Ishikawa (cell line): ENCODE measurements around the gene PLEKHN1.

Experiments
- CEBPB ChIP-seq: IDR thresholded peaks from 2 replicates; pipeline ENCODE4 v1.6.1; 2012
- CREB1 ChIP-seq: IDR thresholded peaks from 2 replicates; pipeline ENCODE4 v1.6.1; 2012; ENCODE audit warnings: low read depth
- EGR1 ChIP-seq: IDR thresholded peaks from 2 replicates; pipeline ENCODE4 v1.6.1; 2012
- EP300 ChIP-seq: IDR thresholded peaks from 2 replicates; pipeline ENCODE4 v1.6.1; 2012; ENCODE audit warnings: borderline replicate concordance
- FOXM1 ChIP-seq: IDR thresholded peaks from 2 replicates; pipeline ENCODE4 v1.6.1; 2012; ENCODE audit warnings: low read depth, borderline replicate concordance
- NFIC ChIP-seq: IDR thresholded peaks from 2 replicates; pipeline ENCODE4 v1.6.1; 2012
- RAD21 ChIP-seq: IDR thresholded peaks from 2 replicates; pipeline ENCODE4 v1.6.1; 2012; ENCODE audit warnings: low read depth
- REST ChIP-seq: IDR thresholded peaks from 2 replicates; pipeline ENCODE4 v1.6.1; 2012; ENCODE audit warnings: low read depth, mild to moderate bottlenecking
- TAF1 ChIP-seq: IDR thresholded peaks from 2 replicates; pipeline ENCODE4 v1.6.1; 2012; ENCODE audit warnings: low read depth, mild to moderate bottlenecking
- TCF12 ChIP-seq: IDR thresholded peaks from 2 replicates; pipeline ENCODE4 v1.6.1; 2012; ENCODE audit warnings: low read depth
- TEAD4 ChIP-seq: IDR thresholded peaks from 2 replicates; pipeline ENCODE4 v1.6.1; 2012
- USF1 ChIP-seq: IDR thresholded peaks from 2 replicates; pipeline ENCODE4 v1.6.1; 2012
- YY1 ChIP-seq: IDR thresholded peaks from 2 replicates; pipeline ENCODE4 v1.6.1; 2012; ENCODE audit warnings: low read depth
- ZBTB7A ChIP-seq: IDR thresholded peaks from 2 replicates; pipeline ENCODE4 v1.6.1; 2012; ENCODE audit warnings: low read depth
- TF ChIP-seq, protein P1 (sequence below): IDR thresholded peaks from 2 replicates; pipeline ENCODE4 v1.6.1; 2012

PLEKHN1 gene

DNA sequence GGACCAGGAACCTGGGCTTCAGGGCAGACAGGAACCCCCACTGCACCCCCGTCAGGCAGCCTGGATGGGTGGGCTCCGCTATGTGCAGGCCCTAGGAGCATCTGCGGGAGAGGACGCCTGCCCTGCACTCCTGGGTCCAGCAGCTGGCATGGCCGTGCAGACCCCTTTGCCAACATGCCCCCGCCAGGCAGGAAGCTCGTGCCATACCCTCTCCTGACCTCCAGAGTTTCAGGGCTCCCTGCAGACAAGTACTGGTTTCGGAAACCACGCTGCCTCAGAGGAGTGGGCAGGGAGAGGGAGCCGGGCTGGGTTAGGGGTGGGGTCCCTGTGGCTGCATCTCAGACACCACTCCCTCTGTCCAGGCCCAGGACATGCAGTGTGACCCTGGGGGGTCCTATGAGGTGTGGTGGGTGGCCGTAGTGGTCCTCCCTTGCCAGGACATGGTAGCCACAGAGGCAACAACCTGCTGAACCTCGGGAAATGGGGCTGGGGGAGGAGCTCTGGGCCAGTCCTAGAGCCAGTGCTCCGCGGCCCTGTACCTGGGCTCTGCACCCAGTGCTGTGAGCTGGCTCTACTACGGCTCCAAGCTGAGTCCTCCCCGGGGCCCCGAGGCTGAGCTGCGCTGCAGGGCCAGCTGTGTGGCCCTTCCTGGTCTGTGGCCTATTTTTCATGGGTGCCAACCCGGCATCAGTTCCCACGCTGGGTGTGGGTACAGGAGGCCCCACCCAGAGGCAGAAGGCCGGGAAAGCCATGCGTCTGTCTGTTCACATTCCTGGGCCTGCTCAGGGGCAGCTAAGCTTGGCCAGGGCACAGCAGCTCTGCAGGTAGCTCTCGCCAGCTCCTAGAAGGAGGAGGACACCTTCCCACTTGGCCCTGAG lies 1.4 kb downstream of the PLEKHN1 start:
- TF ChIP-seq TEAD4 (peak; percentile 29; the same call in 1 of the 2 replicates), ZBTB7A (no peak), NFIC (0 out of 2 replicates have a peak, but pooled peaks have one; percentile 25)

GRCh38 chr1:969260-969855 lies 3.1 kb downstream of the PLEKHN1 start:
- TF ChIP-seq USF1 (no peak), CEBPB (no peak)

GRCh38 chr1:970242-970972 lies 4.1 kb downstream of the PLEKHN1 start:
- TF ChIP-seq EGR1 (no peak), ZBTB7A (no peak), YY1 (no peak), NFIC (no peak), TAF1 (no peak)

DNA sequence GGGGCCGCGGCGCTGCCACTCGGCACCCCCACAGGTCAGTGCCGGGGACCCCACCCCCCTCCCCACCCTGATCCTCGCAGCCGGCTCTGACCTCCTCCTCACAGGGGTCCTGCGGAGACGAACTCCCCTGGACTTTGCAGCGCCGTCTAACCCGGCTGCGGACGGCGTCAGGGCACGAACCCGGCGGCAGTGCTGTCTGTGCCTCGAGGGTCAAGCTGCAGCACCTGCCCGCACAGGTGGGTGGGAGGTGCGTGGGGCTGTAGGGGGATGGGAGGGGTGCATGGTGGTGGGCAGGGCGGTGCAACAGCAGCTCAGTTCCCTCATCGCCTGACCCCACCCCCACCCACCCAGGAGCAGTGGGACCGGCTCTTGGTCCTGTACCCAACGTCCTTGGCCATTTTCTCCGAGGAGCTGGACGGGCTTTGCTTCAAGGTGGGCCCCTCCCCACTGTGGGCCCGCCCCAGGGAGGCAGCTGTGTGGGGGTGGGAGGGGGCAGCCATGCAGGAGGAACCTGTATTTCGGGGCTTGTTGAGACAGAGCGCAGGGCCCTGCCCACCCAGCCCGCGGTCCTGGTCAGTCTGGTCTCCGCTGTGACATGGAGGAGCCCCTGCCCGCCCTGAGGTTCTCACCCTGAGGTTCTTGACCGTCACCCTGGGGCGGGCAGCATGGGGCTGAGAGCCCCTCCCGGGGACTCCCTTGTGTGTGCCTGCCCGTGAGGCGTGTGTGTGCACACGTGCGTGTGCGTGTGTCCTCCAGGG lies 4.9 kb downstream of the PLEKHN1 start:
- TF ChIP-seq TEAD4 (no peak), TAF1 (no peak), USF1 (no peak), NFIC (no peak), REST (no peak), FOXM1 (no peak), EGR1 (no peak), EP300 (no peak), CEBPB (no peak), CREB1 (no peak), TCF12 (no peak), ZBTB7A (no peak), YY1 (no peak), RAD21 (no peak)
- TF ChIP-seq, protein P1, sequence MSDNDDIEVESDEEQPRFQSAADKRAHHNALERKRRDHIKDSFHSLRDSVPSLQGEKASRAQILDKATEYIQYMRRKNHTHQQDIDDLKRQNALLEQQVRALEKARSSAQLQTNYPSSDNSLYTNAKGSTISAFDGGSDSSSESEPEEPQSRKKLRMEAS, result no peak

DNA sequence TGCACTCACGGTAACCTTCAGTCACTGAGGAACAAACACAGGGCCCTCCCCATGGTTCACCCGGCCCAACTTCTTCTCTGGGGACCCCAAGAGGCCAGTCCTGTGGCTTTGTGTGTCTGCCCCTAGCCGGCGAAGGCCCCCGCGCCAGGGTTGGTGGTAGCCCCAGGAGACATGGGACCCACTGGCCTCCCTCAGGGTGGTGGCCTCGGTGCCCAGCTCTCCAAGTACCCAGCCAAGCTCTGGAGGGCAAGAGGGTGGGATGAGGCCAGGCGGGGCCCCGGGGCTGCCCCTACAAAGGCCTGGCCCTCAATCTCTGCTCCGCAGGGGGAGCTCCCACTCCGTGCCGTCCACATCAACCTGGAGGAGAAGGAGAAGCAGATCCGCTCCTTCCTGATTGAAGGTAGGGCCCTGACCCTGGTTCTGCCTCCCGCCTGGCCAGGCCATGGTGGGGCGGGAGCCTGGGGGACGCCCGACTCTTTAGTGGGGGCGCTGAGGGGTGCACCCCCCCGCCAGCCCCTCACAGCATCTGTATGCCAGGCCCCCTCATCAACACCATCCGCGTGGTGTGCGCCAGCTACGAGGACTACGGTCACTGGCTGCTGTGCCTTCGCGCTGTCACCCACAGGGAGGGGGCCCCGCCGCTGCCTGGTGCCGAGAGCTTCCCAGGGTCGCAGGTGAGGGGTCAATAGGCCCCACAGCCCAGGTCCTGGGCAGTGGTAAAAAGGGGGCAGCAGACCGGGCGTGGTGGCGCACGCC lies 5.6 kb downstream of the PLEKHN1 start:
- TF ChIP-seq ZBTB7A, result no peak
- TF ChIP-seq CEBPB, result no peak
- no peak for TF ChIP-seq NFIC
- TF ChIP-seq USF1, result no peak
- TF ChIP-seq TAF1, result no peak
- TF ChIP-seq, protein P1, result no peak
- no peak for TF ChIP-seq RAD21
- TF ChIP-seq EP300, result no peak

- no peak for TF ChIP-seq TAF1
- no peak for TF ChIP-seq CREB1
- no peak for TF ChIP-seq EGR1
- TF ChIP-seq TCF12, result no peak
- no peak for TF ChIP-seq TEAD4
- TF ChIP-seq USF1, result no peak
- TF ChIP-seq CEBPB, result no peak
These were observed 6.6 kb downstream of the PLEKHN1 start for GRCh38 chr1:972726-973458.
